IMR-90 (cell line): ENCODE measurements around the gene SNX2. TPM values are rescaled to one million over a fixed set of nuclear protein-coding genes. Genes with fewer than 3 reads are reported as not detected.

Source experiments
- ATAC-seq: fragments of 200-7000 bp; cut with Tn5 transposase; 2 replicates; pipeline ENCODE4 v1.9.1; 2020; ENCODE audit warnings: low read depth, mild to moderate bottlenecking, moderate library complexity
- BruUV-seq: library from RNA; stranded (reverse); fragments of 400-500 nt; replicated peaks from 2 replicates; lab custom pipeline; 2021; lab: Mats Ljungman, UMichigan
- CTCF ChIA-PET: fragments of 300-600 bp; formaldehyde crosslinking; extraction: SDS; loops from one replicate; lab custom pipeline; 2021; ENCODE audit warnings: antibody characterized with exemption; lab: Yijun Ruan, JAX
- POLR2A ChIA-PET: fragments of 300-600 bp; sonication (Branson Sonifier 250); formaldehyde crosslinking; loops from one replicate; lab custom pipeline; 2022; ENCODE audit warnings: antibody characterized with exemption; ENCODE audit not compliant: unreplicated experiment; lab: Charles Lee
- DNase-seq: peaks from one replicate; pipeline ENCODE4 v3.0.0; 2013
- H2AFZ ChIP-seq: replicated peaks from 2 replicates; pipeline ENCODE3; 2013; ENCODE audit warnings: low read length, mild to moderate bottlenecking; ENCODE audit not compliant: poor library complexity
- H2AK5ac ChIP-seq: 2 replicates; pipeline ENCODE4 v1.6.1; 2013; ENCODE audit warnings: low read depth, low read length, inconsistent platforms
- H2AK9ac ChIP-seq: replicated peaks from 2 replicates; pipeline ENCODE3; 2013; ENCODE audit warnings: mild to moderate bottlenecking, low read depth, low read length, moderate library complexity; ENCODE audit not compliant: poor library complexity
- H2BK120ac ChIP-seq: 2 replicates; pipeline ENCODE4 v1.6.1; 2013; ENCODE audit warnings: low read depth, low read length, inconsistent platforms
- H2BK15ac ChIP-seq: 3 replicates; pipeline ENCODE4 v1.6.1; 2013; ENCODE audit warnings: low read depth, low read length, inconsistent platforms
- H2BK20ac ChIP-seq: 2 replicates; pipeline ENCODE4 v1.6.1; 2013; ENCODE audit warnings: low read depth, mild to moderate bottlenecking, inconsistent platforms, low read length, moderate library complexity
- H2BK5ac ChIP-seq: 2 replicates; pipeline ENCODE4 v1.6.1; 2013; ENCODE audit warnings: mild to moderate bottlenecking, low read depth, low read length, inconsistent platforms; ENCODE audit not compliant: poor library complexity, severe bottlenecking
- H3K14ac ChIP-seq: replicated peaks from 2 replicates; pipeline ENCODE4 v1.6.1; 2013; ENCODE audit warnings: low read depth, low read length, inconsistent platforms
- H3K18ac ChIP-seq: 2 replicates; pipeline ENCODE4 v1.6.1; 2013; ENCODE audit warnings: low read depth, low read length, control low read depth
- H3K23ac ChIP-seq: 2 replicates; pipeline ENCODE4 v1.6.1; 2013; ENCODE audit warnings: low read depth, low read length, inconsistent platforms
- H3K27ac ChIP-seq: 2 replicates; pipeline ENCODE4 v1.5.1; 2013; ENCODE audit warnings: mild to moderate bottlenecking, control low read depth, low read length; ENCODE audit not compliant: insufficient read depth
- H3K27me3 ChIP-seq: 2 replicates; pipeline ENCODE4 v1.6.1; 2013; ENCODE audit warnings: low read length; ENCODE audit not compliant: control insufficient read depth, insufficient read depth
- H3K36me3 ChIP-seq: 2 replicates; pipeline ENCODE4 v1.6.1; 2013; ENCODE audit warnings: low read length, mixed read lengths; ENCODE audit not compliant: control insufficient read depth, insufficient read depth
- H3K4ac ChIP-seq: 2 replicates; pipeline ENCODE4 v1.6.1; 2013; ENCODE audit warnings: low read depth, low read length, inconsistent platforms
- H3K4me1 ChIP-seq: 2 replicates; pipeline ENCODE4 v1.6.1; 2013; ENCODE audit warnings: low read length, mixed read lengths; ENCODE audit not compliant: control insufficient read depth, insufficient read depth
- H3K4me2 ChIP-seq: 2 replicates; pipeline ENCODE4 v1.6.1; 2013; ENCODE audit warnings: low read depth, mild to moderate bottlenecking, control low read depth, low read length, moderate library complexity
- H3K4me3 ChIP-seq: 2 replicates; pipeline ENCODE4 v1.5.1; 2013; ENCODE audit warnings: low read depth, mild to moderate bottlenecking, control low read depth, low read length, moderate library complexity; ENCODE audit not compliant: insufficient read depth
- H3K56ac ChIP-seq: 2 replicates; pipeline ENCODE4 v1.6.1; 2013; ENCODE audit warnings: low read length, inconsistent platforms; ENCODE audit not compliant: insufficient read depth; ENCODE audit errors: extremely low read depth
- H3K79me1 ChIP-seq, 2 experiments: 2 replicates each; pipeline ENCODE4 v1.6.1; 2013; ENCODE audit warnings: low read length in 2 of 2, inconsistent platforms in 1 of 2, low read depth in 1 of 2
- H3K9ac ChIP-seq: 2 replicates; pipeline ENCODE4 v1.6.1; 2013; ENCODE audit warnings: low read depth, low read length, control low read depth
- H3K9me1 ChIP-seq: 2 replicates; pipeline ENCODE4 v1.6.1; 2013; ENCODE audit warnings: low read length, inconsistent platforms; ENCODE audit not compliant: insufficient read depth
- H3K9me3 ChIP-seq: 2 replicates; pipeline ENCODE4 v1.6.1; 2013; ENCODE audit warnings: low read length; ENCODE audit not compliant: control insufficient read depth, insufficient read depth
- H4K20me1 ChIP-seq: 2 replicates; pipeline ENCODE4 v1.6.1; 2013; ENCODE audit warnings: low read length, inconsistent platforms; ENCODE audit not compliant: insufficient read depth
- H4K5ac ChIP-seq: 2 replicates; pipeline ENCODE4 v1.6.1; 2013; ENCODE audit warnings: mild to moderate bottlenecking, low read depth, low read length, control low read depth
- H4K8ac ChIP-seq, 2 experiments: 2 replicates each; pipeline ENCODE4 v1.6.1; 2013; ENCODE audit warnings: low read depth in 2 of 2, low read length in 2 of 2, control low read depth in 1 of 2, inconsistent platforms in 1 of 2
- H4K91ac ChIP-seq: 2 replicates; pipeline ENCODE4 v1.6.1; 2013; ENCODE audit warnings: low read depth, low read length, inconsistent platforms; ENCODE audit not compliant: insufficient read depth
- MAZ ChIP-seq: IDR thresholded peaks from 2 replicates; pipeline ENCODE4 v1.6.1; 2012; ENCODE audit warnings: low read depth, mild to moderate bottlenecking, low read length, improper control_type of control experiment, moderate library complexity, borderline replicate concordance
- POLR2A ChIP-seq: IDR thresholded peaks from 2 replicates; pipeline ENCODE4 v1.6.1; 2012; ENCODE audit warnings: mild to moderate bottlenecking, low read depth, low read length
- RAD21 ChIP-seq: IDR thresholded peaks from 2 replicates; pipeline ENCODE4 v1.6.1; 2012; ENCODE audit warnings: low read length, improper control_type of control experiment
- dilution Hi-C: fragments of 300-500 bp; cut with HindIII; formaldehyde crosslinking; loops from one replicate; pipeline ENCODE4 v1.14.3; 2018; ENCODE audit warnings: low sequenced_read_pairs; ENCODE audit not compliant: unreplicated experiment
- in situ Hi-C: fragments of 300-500 bp; cut with MboI; formaldehyde crosslinking; loops from 3 replicates; pipeline ENCODE4 v1.14.3; 2019; ENCODE audit warnings: low sequenced_read_pairs, inconsistent platforms, mixed read lengths
- intact Hi-C: fragments of 100-400 bp; cut with micrococcal nuclease; formaldehyde crosslinking; loops from 2 replicates; pipeline ENCODE4 v1.10.0; 2022
- polyA plus RNA-seq, 3 experiments: library from polyadenylated mRNA; depleted of rRNA; stranded (reverse); fragments of >200 nt; gene quantifications; 2 replicates each; pipeline ENCODE4 v1.2.3, GENCODE V29; 2012; ENCODE audit warnings: low replicate concordance in 1 of 3
- total RNA-seq: library from RNA; depleted of rRNA; stranded (reverse); fragments of >200 nt; gene quantifications from 2 replicates; pipeline ENCODE4 v1.2.3, GENCODE V29; 2012

SNX2 gene
- total and polyA plus RNA-seq, 2 of the 4 experiments (the other 2 are of a cell fraction), result 26.3 to 52.9 TPM

DNA sequence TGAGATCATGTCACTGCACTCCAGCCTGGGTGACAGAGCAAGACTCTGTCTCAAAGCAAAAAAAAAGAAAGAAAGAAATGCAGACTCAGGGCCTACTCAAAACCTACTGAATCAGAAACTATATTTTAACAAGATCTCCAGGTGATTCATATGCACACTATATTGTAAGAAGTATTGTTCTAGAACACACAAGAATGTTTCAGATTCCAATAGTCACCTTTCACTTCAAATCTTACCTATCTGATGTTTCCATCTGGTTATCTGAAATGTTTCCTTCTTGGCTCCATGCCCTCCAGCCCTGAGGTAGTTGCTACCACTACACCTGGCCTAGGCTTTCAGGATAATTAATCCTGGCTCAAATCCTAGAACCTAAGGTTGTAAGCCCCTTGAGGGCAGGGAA, 36.8 kb upstream of the SNX2 start:
- Histone ChIP-seq H2AK5ac (no peak overlapping the region), H2BK15ac (no peak overlapping the region), H2AK9ac (no peak overlapping the region), H3K9ac (no peak overlapping the region), H3K4ac (no peak overlapping the region), H4K8ac (no peak overlapping the region), H4K91ac (no peak overlapping the region), H2BK5ac (no peak overlapping the region), H3K18ac (no peak overlapping the region), H2AFZ (no peak overlapping the region), H3K4me3 (no peak overlapping the region), H3K27me3 (peaks cover 2% of the 10 kb centered on the region; the same call in 1 of the 2 replicates), H3K14ac (no peak overlapping the region), H3K4me1 (no peaks in the 10 kb centered on the region), H3K9me3 (no peaks in the 10 kb centered on the region), H3K9me1 (no peaks in the 10 kb centered on the region), H3K56ac (no peak overlapping the region), H3K4me2 (no peak overlapping the region), H2BK120ac (no peak overlapping the region), H4K20me1 (no peaks in the 10 kb centered on the region), H2BK20ac (no peak overlapping the region), H3K27ac (no peak overlapping the region), H3K23ac (no peak overlapping the region), H3K36me3 (no peaks in the 10 kb centered on the region), H3K79me1 (no peaks in the 10 kb centered on the region), H4K5ac (no peak overlapping the region)
- intact Hi-C loops, result no loop called here
- no TSS peak for BruUV-seq
- in situ Hi-C loops, result no loop called here
- DNase-seq, result no peak
- TF ChIP-seq RAD21 (no peak), MAZ (no peak), POLR2A (no peak)
- ChIA-PET POLR2A (no interaction called here), CTCF (no interaction called here)
- no peak for ATAC-seq
- dilution Hi-C loops, result no loop called here
